Measurements from ENCODE around the gene VASN.

- no peak for TF ChIP-seq FOXM1 (IDR thresholded peaks at IDR 0.05; ENCODE audit: low read depth, low read length)
- no peak for TF ChIP-seq NBN (IDR thresholded peaks at IDR 0.05)
- no peak for TF ChIP-seq ETV6 (conservative IDR thresholded peaks at IDR 0.05 in 1 of 2, IDR thresholded peaks at IDR 0.05 in 1 of 2; ENCODE audit: borderline replicate concordance in 1 of 2, low read depth in 1 of 2)
- TF ChIP-seq RFX5 (IDR thresholded peaks at IDR 0.05; ENCODE audit: low read depth, low read length): no peak
- no peak for TF ChIP-seq REST (IDR thresholded peaks at IDR 0.05; ENCODE audit: low read depth, low read length)
- no peak for TF ChIP-seq SP1 (IDR thresholded peaks at IDR 0.05; ENCODE audit: low read depth, low read length)
- no peak for TF ChIP-seq SPI1 (IDR thresholded peaks at IDR 0.05; ENCODE audit: borderline replicate concordance, insufficient read depth, low read depth, low read length)
- TF ChIP-seq BHLHE40 (IDR thresholded peaks at IDR 0.05; ENCODE audit: borderline replicate concordance in 1 of 2, low read depth in 2 of 2, low read length in 1 of 2): no peak
- TF ChIP-seq RAD21 (IDR thresholded peaks at IDR 0.05; ENCODE audit: insufficient read depth, low read depth, low read length): no peak
These were observed 49.3 kb upstream of the VASN start for GRCh38 chr16:4322121-4323052.

All from GM12878 (cell line).